Mammary epithelial cell (primary cell): ENCODE data around the gene SPG11.

Experiments
- EZH2 ChIP-seq: IDR thresholded peaks from 2 replicates; pipeline ENCODE4 v1.6.1; 2012; ENCODE audit warnings: low read length, inconsistent platforms, borderline replicate concordance
- TF ChIP-seq, protein P1 (sequence below), 2 donors: IDR thresholded peaks in 1 of 2; conservative IDR thresholded peaks in 1 of 2; 2 replicates each; pipeline ENCODE4 v1.5.1; 2011 to 2012; ENCODE audit warnings: inconsistent platforms in 2 of 2, low read length in 2 of 2, mild to moderate bottlenecking in 2 of 2, control low read depth in 1 of 2, low read depth in 1 of 2; ENCODE audit not compliant: insufficient read depth in 1 of 2; ENCODE audit errors: extremely low read depth in 1 of 2

DNA sequence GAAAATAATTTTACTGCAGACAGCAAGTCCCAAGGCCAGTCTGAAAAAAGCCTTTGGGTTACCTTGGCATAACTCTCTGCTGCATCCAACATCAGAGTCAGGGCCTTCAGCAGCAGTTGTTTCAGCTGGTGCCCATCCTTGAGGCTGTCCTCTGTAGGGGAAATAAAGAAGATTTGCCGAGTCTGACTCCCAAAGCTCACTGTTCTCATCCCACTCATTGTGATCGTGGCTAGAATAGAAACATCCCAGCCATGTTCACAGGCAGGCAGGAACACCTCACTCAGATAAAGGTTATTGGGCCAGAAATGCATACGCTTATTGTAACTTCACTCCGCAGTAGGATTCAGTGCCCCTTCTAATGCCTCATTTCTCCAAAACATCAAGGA is 97.3 kb downstream of the SPG11 start:
- TF ChIP-seq, protein P1, sequence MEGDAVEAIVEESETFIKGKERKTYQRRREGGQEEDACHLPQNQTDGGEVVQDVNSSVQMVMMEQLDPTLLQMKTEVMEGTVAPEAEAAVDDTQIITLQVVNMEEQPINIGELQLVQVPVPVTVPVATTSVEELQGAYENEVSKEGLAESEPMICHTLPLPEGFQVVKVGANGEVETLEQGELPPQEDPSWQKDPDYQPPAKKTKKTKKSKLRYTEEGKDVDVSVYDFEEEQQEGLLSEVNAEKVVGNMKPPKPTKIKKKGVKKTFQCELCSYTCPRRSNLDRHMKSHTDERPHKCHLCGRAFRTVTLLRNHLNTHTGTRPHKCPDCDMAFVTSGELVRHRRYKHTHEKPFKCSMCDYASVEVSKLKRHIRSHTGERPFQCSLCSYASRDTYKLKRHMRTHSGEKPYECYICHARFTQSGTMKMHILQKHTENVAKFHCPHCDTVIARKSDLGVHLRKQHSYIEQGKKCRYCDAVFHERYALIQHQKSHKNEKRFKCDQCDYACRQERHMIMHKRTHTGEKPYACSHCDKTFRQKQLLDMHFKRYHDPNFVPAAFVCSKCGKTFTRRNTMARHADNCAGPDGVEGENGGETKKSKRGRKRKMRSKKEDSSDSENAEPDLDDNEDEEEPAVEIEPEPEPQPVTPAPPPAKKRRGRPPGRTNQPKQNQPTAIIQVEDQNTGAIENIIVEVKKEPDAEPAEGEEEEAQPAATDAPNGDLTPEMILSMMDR (conservative IDR thresholded peaks at IDR 0.05 in 1 of 2, IDR thresholded peaks at IDR 0.05 in 1 of 2; ENCODE audit: extremely low read depth in 1 of 2, insufficient read depth in 1 of 2, low read depth in 1 of 2, low read length in 2 of 2): no peak
- no peak for TF ChIP-seq EZH2
